HG03457 (cell line): Measurements from ENCODE around the gene RHBDL1.

ENCODE experiments used
- ATAC-seq: cut with Tn5 transposase; IDR thresholded peaks from one replicate; pipeline ENCODE4 v1.9.1; 2021; ENCODE audit warnings: moderate number of reproducible peaks; ENCODE audit not compliant: unreplicated experiment

RHBDL1 gene

GRCh38 chr16:672371-672770, 3.1 kb upstream of the RHBDL1 start:
- no peak for ATAC-seq

- ATAC-seq = no peak
Measured at GRCh38 chr16:672851-673250, 2.6 kb upstream of the RHBDL1 start.

GRCh38 chr16:673399-673991, 2.0 kb upstream of the RHBDL1 start:
- ATAC-seq = no peak

- no peak for ATAC-seq
Measured at GRCh38 chr16:674214-674881, 1.1 kb upstream of the RHBDL1 start.

GRCh38 chr16:675884-676564, 553 bp downstream of the RHBDL1 start:
- ATAC-seq = no peak

GRCh38 chr16:676565-676902, 1.1 kb downstream of the RHBDL1 start:
- ATAC-seq = no peak

GRCh38 chr16:676913-677312, 1.4 kb downstream of the RHBDL1 start:
- no peak for ATAC-seq

- no peak for ATAC-seq
Measured at GRCh38 chr16:677316-678190, 2.1 kb downstream of the RHBDL1 start.

- ATAC-seq = no peak
Measured at GRCh38 chr16:678209-678857, 2.9 kb downstream of the RHBDL1 start.

GRCh38 chr16:678858-679813, 3.7 kb downstream of the RHBDL1 start:
- no peak for ATAC-seq

- no peak for ATAC-seq
Measured at GRCh38 chr16:679814-680624, 4.5 kb downstream of the RHBDL1 start, which contains the start of gene STUB1. STUB1 (plus strand) TSS chr16:680410; CDS start chr16:680526, 116 bp downstream.

- no peak for ATAC-seq
Measured at GRCh38 chr16:680625-680945, 5.1 kb downstream of the RHBDL1 start.

GRCh38 chr16:680967-681745, 5.7 kb downstream of the RHBDL1 start:
- no peak for ATAC-seq

- no peak for ATAC-seq
Measured at GRCh38 chr16:681746-682427, 6.4 kb downstream of the RHBDL1 start.

GRCh38 chr16:682493-683395, 7.3 kb downstream of the RHBDL1 start:
- no peak for ATAC-seq

- no peak for ATAC-seq
Measured at GRCh38 chr16:683396-684070, 8.1 kb downstream of the RHBDL1 start.
